ENCODE results near the gene STK38. TPM values are rescaled to one million over a fixed set of nuclear protein-coding genes. Genes with fewer than 3 reads are reported as not detected.

Gene STK38
- total and polyA plus RNA-seq, 2 of the 8 experiments (the other 6 are each of a cell fraction or from before 2014, with no cell fraction given), result 8.1 to 19.8 TPM

GRCh38 chr6:36594029-36594815 is 46.9 kb upstream of the STK38 start, which contains the start of gene SRSF3:
Gene SRSF3, plus strand, starts transcription at chr6:36594362. Its CDS starts 2,401 bp downstream, at chr6:36596763.
- CTCF ChIA-PET (ENCODE audit: partially characterized antibody), result no interaction called here
- H2BK5ac ChIP-seq (ENCODE audit: low read depth, low read length), result peak within 1 kb of the TSS; percentile 91
- TF ChIP-seq GTF2F1 (IDR thresholded peaks at IDR 0.05; ENCODE audit: borderline replicate concordance, low read depth, low read length) (peak; percentile 98), KDM4A (IDR thresholded peaks at IDR 0.05; ENCODE audit: low read depth, low read length, severe bottlenecking) (peak; percentile 42), POLR2A (IDR thresholded peaks at IDR 0.05; ENCODE audit: control extremely low read depth in 1 of 2, low read depth in 2 of 2, low read length in 2 of 2) (peak; percentile 100), SUZ12 (IDR thresholded peaks at IDR 0.05; ENCODE audit: low read length) (no peak), TAF1 (IDR thresholded peaks at IDR 0.05; ENCODE audit: low read depth, low read length) (peak; percentile 100), SRF (IDR thresholded peaks at IDR 0.05; ENCODE audit: low read depth, low read length) (no peak), PHF8 (conservative IDR thresholded peaks at IDR 0.05; ENCODE audit: low read depth, low read length) (peak; percentile 99), CBX8 (IDR thresholded peaks at IDR 0.05; ENCODE audit: borderline replicate concordance, low read depth, low read length) (no peak), CHD2 (IDR thresholded peaks at IDR 0.05; ENCODE audit: low read length) (peak; percentile 67), RAD21 (IDR thresholded peaks at IDR 0.05 in 1 of 2, conservative IDR thresholded peaks at IDR 0.05 in 1 of 2; ENCODE audit: low read depth in 2 of 2, low read length in 2 of 2) (no peak; a peak in 1 of 4 replicates), TBP (IDR thresholded peaks at IDR 0.05; ENCODE audit: low read depth, low read length) (peak; percentile 98), SIRT6 (IDR thresholded peaks at IDR 0.05; ENCODE audit: low read length) (no peak)

More at GRCh38 chr6:36594029-36594815, 46.9 kb upstream of the STK38 start, which contains the start of gene SRSF3:
- 1% methylated on average over 58 of the region's 58 CpGs; no CpG with 5 or more reads in 1 of the 2 experiments for WGBS, 2 experiments (ENCODE audit: extremely low coverage in 1 of 2, insufficient coverage in 1 of 2, insufficient read length in 1 of 2, insufficient replicate concordance in 2 of 2, low coverage in 1 of 2, low lambda C conversion rate in 2 of 2, missing lambda C conversion rate in 1 of 2)
- H3K27ac ChIP-seq (ENCODE audit: low read depth, low read length), result peak within 1 kb of the TSS; percentile 97
- peak within 1 kb of the TSS; percentile 96 for H2BK12ac ChIP-seq (ENCODE audit: low read depth, low read length)
- peak within 1 kb of the TSS; percentile 98 to 100 (median 99) for H3K9ac ChIP-seq (replicated peaks in 1 of 4; ENCODE audit: extremely low read depth in 1 of 4, low read depth in 3 of 4, low read length in 3 of 4)
- no peak within 1 kb of the TSS for H3K14ac ChIP-seq (ENCODE audit: insufficient read length)
- FAIRE-seq, result no peak
- H3K23ac ChIP-seq (ENCODE audit: insufficient read length), result no peak within 1 kb of the TSS
- peaks cover 44 to 51% of the 10 kb centered on the region in 2 experiments for H3K79me2 ChIP-seq (ENCODE audit: control insufficient read depth in 1 of 2, insufficient read depth in 2 of 2, low read length in 2 of 2)
- H2AFZ ChIP-seq (ENCODE audit: low read length), result peak within 1 kb of the TSS; percentile 86
- peak within 1 kb of the TSS; percentile 59 for H2BK120ac ChIP-seq (replicated peaks; ENCODE audit: low read depth, low read length)
- peak within 1 kb of the TSS; percentile 100 for H4K8ac ChIP-seq (ENCODE audit: extremely low read depth, insufficient read depth, low read length)
- POLR2A ChIA-PET (ENCODE audit: partially characterized antibody), result interaction anchor here (0.7 to 13.4 kb wide), 22 partner anchors 8 to 1422 kb away, joined by 3 to 386 read pairs (median 3); no protein-coding TSS in a partner anchor
- H3K9me3 ChIP-seq (ENCODE audit: insufficient read depth in 2 of 2, low read depth in 1 of 2, low read length in 1 of 2), result no peaks in the 10 kb centered on the region
- peaks cover 4% of the 10 kb centered on the region; the same call in 1 of the 2 replicates for H3K23me2 ChIP-seq (ENCODE audit: low read depth, low read length)
- H3K56ac ChIP-seq (replicated peaks; ENCODE audit: insufficient read length, low read depth, low read length), result peak within 1 kb of the TSS; percentile 94
- peaks cover 0 to 3% (median 1%) of the 10 kb centered on the region in 4 experiments; a peak in 3 of 7 replicates for H3K4me1 ChIP-seq (replicated peaks in 1 of 4; ENCODE audit: control insufficient read depth in 3 of 4, insufficient read depth in 4 of 4, low read length in 3 of 4)
- peak within 1 kb of the TSS; percentile 28; the same call in 1 of the 2 replicates for H2AK5ac ChIP-seq (ENCODE audit: low read depth, low read length)
- peak within 1 kb of the TSS; percentile 94 for H4K5ac ChIP-seq (ENCODE audit: insufficient read length, low read depth, low read length)
- H3K4me3 ChIP-seq (ENCODE audit: extremely low read depth in 1 of 4, insufficient read depth in 2 of 4, low read depth in 3 of 4, low read length in 4 of 4), result peak within 1 kb of the TSS; percentile 93 to 100 (median 96)
- H4K91ac ChIP-seq (replicated peaks; ENCODE audit: insufficient read length, low read length), result peak within 1 kb of the TSS; percentile 89
- H3K36me3 ChIP-seq (ENCODE audit: control insufficient read depth in 2 of 4, insufficient read depth in 4 of 4, low read length in 3 of 4), result peaks cover 20 to 44% (median 23%) of the 10 kb centered on the region in 4 experiments
- DNase-seq (ENCODE audit: low read depth in 1 of 2, low spot score in 2 of 2), result peak; percentile 87 to 95
- no peaks in the 10 kb centered on the region for H3K79me1 ChIP-seq (ENCODE audit: low read depth, low read length)
- peak within 1 kb of the TSS; percentile 32 for H3K18ac ChIP-seq (ENCODE audit: extremely low read depth, low read length)
- peak within 1 kb of the TSS; percentile 90 for H3K4ac ChIP-seq (replicated peaks; ENCODE audit: insufficient read length, low read depth, low read length)
- peaks cover 24 to 34% of the 10 kb centered on the region in 2 experiments for H4K20me1 ChIP-seq (replicated peaks in 1 of 2; ENCODE audit: control insufficient read depth in 1 of 2, insufficient read depth in 2 of 2, low read length in 2 of 2)
- no peak within 1 kb of the TSS for H2BK20ac ChIP-seq (ENCODE audit: low read length)
- H3K27me3 ChIP-seq (replicated peaks in 1 of 4; ENCODE audit: control insufficient read depth in 3 of 4, extremely low read depth in 1 of 4, insufficient read depth in 3 of 4, low read length in 3 of 4), result no peaks in the 10 kb centered on the region
- H3K4me2 ChIP-seq (ENCODE audit: insufficient read depth in 1 of 2, low read depth in 2 of 2, low read length in 2 of 2), result peak within 1 kb of the TSS; percentile 75 to 79
- peak within 1 kb of the TSS; percentile 93; the same call in 1 of the 2 replicates for H2BK15ac ChIP-seq (ENCODE audit: low read length)

Measured in H1 (cell line).